ENCODE measurements around the gene TEKT4.
"Not testable (repeated sequence)": the region's sequence is repeated elsewhere in the genome, so short reads cannot be mapped to it uniquely, and the experiment has no call there.

Gene TEKT4

GRCh38 chr2:94871226-94872087, at the start of gene TEKT4:
TEKT4 (plus strand) TSS chr2:94871430; CDS start chr2:94871580, 150 bp downstream.
- no peak for DNase-seq (ENCODE audit: low read depth in 2 of 2)

- DNase-seq (ENCODE audit: low read depth in 2 of 2): not testable (repeated sequence)
Observed at GRCh38 chr2:94839224-94839623, 32.0 kb upstream of the TEKT4 start.

- not testable (repeated sequence) for DNase-seq (ENCODE audit: low read depth in 2 of 2)
Observed at GRCh38 chr2:94856856-94857255, 14.4 kb upstream of the TEKT4 start.

- not testable (repeated sequence) for DNase-seq (ENCODE audit: low read depth in 2 of 2)
Observed at GRCh38 chr2:94857367-94858162, 13.7 kb upstream of the TEKT4 start.

GRCh38 chr2:94858163-94858888, 12.9 kb upstream of the TEKT4 start:
- DNase-seq (ENCODE audit: low read depth in 2 of 2): not testable (repeated sequence)

- no peak for DNase-seq (ENCODE audit: low read depth in 2 of 2)
Observed at GRCh38 chr2:94861308-94862152, 9.7 kb upstream of the TEKT4 start.

GRCh38 chr2:94862903-94863302, 8.3 kb upstream of the TEKT4 start:
- DNase-seq (ENCODE audit: low read depth in 2 of 2): not testable (repeated sequence)

GRCh38 chr2:94869131-94869530, 2.1 kb upstream of the TEKT4 start:
- no peak for DNase-seq (ENCODE audit: low read depth in 2 of 2)

- DNase-seq (ENCODE audit: low read depth in 2 of 2): no peak
Observed at GRCh38 chr2:94869552-94870439, 1.4 kb upstream of the TEKT4 start.

GRCh38 chr2:94870440-94871225, 597 bp upstream of the TEKT4 start:
- no peak for DNase-seq (ENCODE audit: low read depth in 2 of 2)

GRCh38 chr2:94872088-94872618, 923 bp downstream of the TEKT4 start:
- DNase-seq (ENCODE audit: low read depth in 2 of 2): no peak

- no peak for DNase-seq (ENCODE audit: low read depth in 2 of 2)
Observed at GRCh38 chr2:94872676-94873361, 1.6 kb downstream of the TEKT4 start.

- DNase-seq (ENCODE audit: low read depth in 2 of 2): no peak
Observed at GRCh38 chr2:94873362-94874276, 2.4 kb downstream of the TEKT4 start.

GRCh38 chr2:94874277-94874997, 3.2 kb downstream of the TEKT4 start:
- DNase-seq (ENCODE audit: low read depth in 2 of 2): no peak

- DNase-seq (ENCODE audit: low read depth in 2 of 2): no peak
Observed at GRCh38 chr2:94875064-94875819, 4.0 kb downstream of the TEKT4 start.

Measured in fibroblast of skin of left biceps (primary cell).